Aorta (tissue), 5 donors: ENCODE measurements around the gene AATF. TPM values are rescaled to one million over a fixed set of nuclear protein-coding genes. Genes with fewer than 3 reads are reported as not detected.

ENCODE experiments used
- ATAC-seq: fragments of 200-7000 bp; cut with Tn5 transposase; one replicate; pipeline ENCODE4 v1.9.1; 2022; ENCODE audit warnings: moderate library complexity; ENCODE audit not compliant: low FRiP score
- DNase-seq, 2 donors: peaks; one replicate each; pipeline ENCODE4 v3.0.0-alpha.2; 2020
- H3K27ac ChIP-seq, 2 donors: one replicate each; pipeline ENCODE4 v1.5.1; 2013; ENCODE audit warnings: low read length in 2 of 2, mild to moderate bottlenecking in 2 of 2, moderate library complexity in 2 of 2, control low read depth in 1 of 2, inconsistent platforms in 1 of 2, low read depth in 1 of 2
- H3K27me3 ChIP-seq, 2 donors: one replicate each; pipeline ENCODE4 v1.6.1; 2013; ENCODE audit warnings: control low read depth in 1 of 2, low read length in 1 of 2, mild to moderate bottlenecking in 1 of 2, moderate library complexity in 1 of 2; ENCODE audit not compliant: insufficient read depth in 2 of 2, control insufficient read depth in 1 of 2
- H3K36me3 ChIP-seq, 2 donors: one replicate each; pipeline ENCODE4 v1.6.1; 2013; ENCODE audit warnings: control low read depth in 1 of 2, low read length in 1 of 2, mild to moderate bottlenecking in 1 of 2; ENCODE audit not compliant: insufficient read depth in 2 of 2, control insufficient read depth in 1 of 2
- H3K4me1 ChIP-seq, 2 donors: one replicate each; pipeline ENCODE4 v1.6.1; 2013; ENCODE audit warnings: low read length in 2 of 2, control low read depth in 1 of 2, mild to moderate bottlenecking in 1 of 2, moderate library complexity in 1 of 2; ENCODE audit not compliant: insufficient read depth in 2 of 2, control insufficient read depth in 1 of 2
- H3K4me3 ChIP-seq, 2 donors: one replicate each; pipeline ENCODE4 v1.5.1; 2013; ENCODE audit warnings: low read length in 2 of 2, control low read depth in 1 of 2, mild to moderate bottlenecking in 1 of 2
- H3K9me3 ChIP-seq: one replicate; pipeline ENCODE4 v1.6.1; 2013; ENCODE audit warnings: mild to moderate bottlenecking, low read length; ENCODE audit not compliant: control insufficient read depth
- WGBS, 2 donors: extraction: QIAGEN DNeasy Blood & Tissue Kit; methylation state at CpG; one replicate each; pipeline ENCODE4 v1.1.7; 2013; 5-methylcytosine and 5-hydroxymethylcytosine counted together
- intact Hi-C, 2 donors: fragments of 100-400 bp; cut with DNase I; formaldehyde crosslinking; loops; one replicate each; pipeline versions ENCODE4 v1.14.2 to v1.15.0; 2022
- polyA plus RNA-seq, 2 donors: library from polyadenylated mRNA; stranded (reverse); fragments of 200-250 nt; gene quantifications; one replicate each; pipeline ENCODE4 v1.2.3, GENCODE V29; 2013
- total RNA-seq, 2 donors: library from RNA; stranded (reverse); fragmentation: NEBNext Ultra II Directional; extraction: Animal tissue kit (Norgen Biotek cat#: 25700); gene quantifications; one replicate each; pipeline ENCODE4 v1.2.1, GENCODE V29; 2021
- donor health status: healthy with polysubstance abuse.
- donor health status: Bipolar disorder and iron deficiency.
- donor health status: DM: no; HTN: no; CAD: no.
- donor health status: DM: no; HTN: no; CAD: no.
- donor health status: DM: yes; HTN: yes; CAD: no.

Gene AATF
- total and polyA plus RNA-seq, 4 donors: 36.1 to 44.2 (median 39.6) TPM

- Histone ChIP-seq H3K27ac (no peak overlapping the region), H3K9me3 (no peaks in the 10 kb centered on the region), H3K36me3 (peaks cover 8 to 17% of the 10 kb centered on the region in 2 donors), H3K4me3 (no peak overlapping the region), H3K4me1 (no peaks in the 10 kb centered on the region), H3K27me3 (no peaks in the 10 kb centered on the region)
- no peak for ATAC-seq
- 75 to 82% methylated on average over 8 of the region's 8 CpGs for WGBS, 2 donors
- no peak for DNase-seq
- intact Hi-C loops: no loop called here
These were observed 133.6 kb downstream of the AATF start for GRCh38 chr17:37082311-37082860.

DNA sequence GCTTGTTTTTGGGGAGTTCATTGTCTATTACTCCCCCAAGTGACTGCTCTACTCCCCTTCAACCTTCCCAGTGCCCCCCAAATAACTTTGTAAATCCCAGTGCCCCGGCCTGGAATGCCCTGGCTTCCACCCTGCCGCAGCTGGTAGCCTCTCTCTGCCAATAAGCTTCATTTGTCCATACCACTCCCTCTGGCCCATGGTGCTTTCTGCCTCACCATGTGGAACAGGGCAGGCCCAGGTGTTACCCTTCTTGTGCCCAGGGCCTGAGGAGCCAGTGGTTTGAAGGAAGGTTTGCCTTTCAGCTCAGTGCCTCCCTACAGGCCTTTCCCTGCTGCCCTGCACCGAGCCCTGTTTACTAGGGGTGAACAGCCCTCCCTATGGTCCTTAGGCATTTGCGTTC lies 134.2 kb downstream of the AATF start:
- Histone ChIP-seq H3K4me1 (no peaks in the 10 kb centered on the region), H3K9me3 (no peaks in the 10 kb centered on the region), H3K27me3 (no peaks in the 10 kb centered on the region), H3K36me3 (peaks cover 8 to 18% of the 10 kb centered on the region in 2 donors), H3K27ac (no peak overlapping the region), H3K4me3 (no peak overlapping the region)
- DNase-seq (no peak), ATAC-seq (no peak)
- intact Hi-C loops: no loop called here
- 84 to 89% methylated on average over 4 of the region's 4 CpGs for WGBS, 2 donors

GRCh38 chr17:37083456-37083855 lies 134.7 kb downstream of the AATF start:
- H3K27ac ChIP-seq: no peak overlapping the region

DNA sequence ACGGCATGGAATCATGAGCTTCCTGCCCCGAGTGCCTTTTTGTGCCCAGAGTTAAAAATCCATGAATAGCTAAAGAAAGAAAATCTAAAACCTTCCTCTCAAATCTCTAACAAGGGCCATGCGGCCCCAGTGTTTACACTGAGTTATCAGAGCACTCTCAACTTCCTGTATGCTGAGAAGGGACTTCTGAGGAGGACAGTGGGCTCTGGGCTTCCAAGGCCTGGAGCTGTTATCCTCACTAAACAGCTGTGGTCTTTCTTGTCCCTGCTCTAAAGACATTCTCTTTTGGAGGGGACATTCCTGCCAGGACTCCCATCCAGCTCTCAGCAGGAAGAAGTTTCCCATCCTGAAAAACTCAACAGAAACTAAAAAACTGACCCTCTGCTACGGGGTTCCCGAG lies 135.6 kb downstream of the AATF start:
- WGBS, 2 donors: 83 to 91% methylated on average over 5 of the region's 5 CpGs
- H3K27ac ChIP-seq: no peak overlapping the region
- DNase-seq (no peak), ATAC-seq (no peak)
- H3K27me3 ChIP-seq: no peaks in the 10 kb centered on the region
- H3K4me3 ChIP-seq: no peak overlapping the region
- peaks cover 8 to 19% of the 10 kb centered on the region in 2 donors for H3K36me3 ChIP-seq
- intact Hi-C loops: no loop called here
- no peaks in the 10 kb centered on the region for H3K4me1 ChIP-seq
- no peaks in the 10 kb centered on the region for H3K9me3 ChIP-seq

More at GRCh38 chr17:37083456-37083855, 134.7 kb downstream of the AATF start:
- H3K4me1 ChIP-seq: no peaks in the 10 kb centered on the region
- intact Hi-C loops: no loop called here
- WGBS, 2 donors: 78 to 80% methylated on average over 6 of the region's 6 CpGs
- DNase-seq (no peak), ATAC-seq (no peak)
- H3K27me3 ChIP-seq: no peaks in the 10 kb centered on the region
- no peaks in the 10 kb centered on the region for H3K9me3 ChIP-seq
- peaks cover 8 to 18% of the 10 kb centered on the region in 2 donors for H3K36me3 ChIP-seq
- no peak overlapping the region for H3K4me3 ChIP-seq

DNA sequence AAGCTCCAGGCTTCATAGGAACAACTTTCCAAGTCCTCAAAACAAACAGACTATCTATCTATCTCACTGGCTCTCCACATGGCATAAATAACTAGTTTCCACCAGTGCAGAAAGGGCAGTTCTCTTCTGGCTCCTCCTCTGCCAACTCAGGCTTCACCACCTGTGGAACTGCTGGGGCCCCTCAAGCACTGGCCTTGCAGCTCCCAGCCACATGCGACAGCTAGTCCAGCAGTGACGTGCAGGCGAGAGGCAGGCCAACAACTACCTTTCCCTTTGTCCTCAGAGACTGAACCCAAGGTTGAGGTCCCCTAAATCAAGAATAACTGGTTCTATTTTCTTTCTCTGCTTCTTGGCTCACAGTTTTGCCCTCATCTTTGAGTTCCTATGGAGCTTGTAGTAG lies 137.6 kb downstream of the AATF start:
- DNase-seq: no peak
- no peak for ATAC-seq
- intact Hi-C loops: no loop called here
- Histone ChIP-seq H3K9me3 (no peaks in the 10 kb centered on the region), H3K4me1 (no peaks in the 10 kb centered on the region), H3K27ac (no peak overlapping the region), H3K4me3 (no peak overlapping the region), H3K36me3 (peaks cover 8 to 21% of the 10 kb centered on the region in 2 donors), H3K27me3 (no peaks in the 10 kb centered on the region)
- WGBS, 2 donors: 92 to 95% methylated on average over 3 of the region's 3 CpGs

GRCh38 chr17:37086948-37087347 lies 138.2 kb downstream of the AATF start:
- no peak for DNase-seq
- Histone ChIP-seq H3K27me3 (no peaks in the 10 kb centered on the region), H3K27ac (no peak overlapping the region), H3K36me3 (peaks cover 8 to 21% of the 10 kb centered on the region in 2 donors), H3K4me3 (no peak overlapping the region), H3K9me3 (no peaks in the 10 kb centered on the region), H3K4me1 (no peaks in the 10 kb centered on the region)
- ATAC-seq: no peak
- WGBS, 2 donors: 83 to 84% methylated on average over 3 of the region's 3 CpGs
- intact Hi-C loops: no loop called here

GRCh38 chr17:37087683-37088082 lies 138.9 kb downstream of the AATF start:
- intact Hi-C loops: no loop called here
- H3K27me3 ChIP-seq: no peaks in the 10 kb centered on the region
- DNase-seq: no peak
- no peak overlapping the region for H3K27ac ChIP-seq
- H3K9me3 ChIP-seq: no peaks in the 10 kb centered on the region
- no peak for ATAC-seq
- no peaks in the 10 kb centered on the region for H3K4me1 ChIP-seq
- WGBS, 2 donors: 93% methylated on average over 5 of the region's 5 CpGs
- H3K4me3 ChIP-seq: no peak overlapping the region
- peaks cover 8 to 21% of the 10 kb centered on the region in 2 donors for H3K36me3 ChIP-seq

- H3K9me3 ChIP-seq: no peaks in the 10 kb centered on the region
- intact Hi-C loops: no loop called here
- DNase-seq (no peak), ATAC-seq (no peak)
- peaks cover 8 to 21% of the 10 kb centered on the region in 2 donors for H3K36me3 ChIP-seq
- no peak overlapping the region for H3K27ac ChIP-seq
- no peaks in the 10 kb centered on the region for H3K27me3 ChIP-seq
- 71 to 73% methylated on average over 3 of the region's 3 CpGs for WGBS, 2 donors
- H3K4me3 ChIP-seq: no peak overlapping the region
- no peaks in the 10 kb centered on the region for H3K4me1 ChIP-seq
These were observed 139.7 kb downstream of the AATF start for GRCh38 chr17:37088459-37088858.

DNA sequence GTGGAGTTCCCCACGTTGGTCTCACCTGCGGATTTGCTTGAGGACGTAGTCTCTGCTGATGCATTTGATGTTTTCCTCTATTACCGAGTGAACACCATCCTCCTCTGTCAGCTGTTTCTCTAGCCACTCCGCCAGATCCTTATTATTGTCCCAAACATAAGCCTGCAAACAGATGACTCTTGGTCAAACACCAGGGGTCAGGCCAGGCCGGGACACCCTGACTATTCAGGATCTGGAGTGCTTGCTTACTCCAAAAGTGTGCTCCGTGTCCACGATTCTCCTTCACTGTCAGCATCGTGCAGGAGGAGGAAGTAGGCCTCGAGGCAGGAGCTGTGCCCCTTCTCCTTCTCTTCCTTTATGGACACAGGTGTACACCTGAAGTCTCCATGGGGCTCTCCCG lies 140.2 kb downstream of the AATF start:
- Histone ChIP-seq H3K36me3 (peaks cover 8 to 21% of the 10 kb centered on the region in 2 donors), H3K27ac (no peak overlapping the region), H3K4me1 (no peaks in the 10 kb centered on the region), H3K4me3 (no peak overlapping the region), H3K27me3 (no peaks in the 10 kb centered on the region), H3K9me3 (no peaks in the 10 kb centered on the region)
- WGBS, 2 donors: 86% methylated on average over 11 of the region's 11 CpGs
- ATAC-seq (no peak), DNase-seq (no peak)
- intact Hi-C loops: no loop called here
